Esophagus squamous epithelium (tissue), 5 donors: Measurements from ENCODE around the gene SUMO4. TPM values are rescaled to one million over a fixed set of nuclear protein-coding genes. Genes with fewer than 3 reads are reported as not detected.

Experiments used
- DNase-seq: peaks from one replicate; lab custom pipeline; 2025; lab: John Stamatoyannopoulos, UW
- H3K27ac ChIP-seq, 4 donors: fragments of 200-600 bp; sonication (generic); one replicate each; pipeline ENCODE4 v1.5.1; 2016 to 2019; ENCODE audit warnings: mild to moderate bottlenecking in 1 of 4
- H3K27me3 ChIP-seq, 4 donors: fragments of 200-600 bp; sonication (generic); 1 replicate in 3 of 4; 2 replicates in 1 of 4; pipeline versions ENCODE4 v1.5.1 to v1.6.0; 2017 to 2021; ENCODE audit warnings: antibody characterized with exemption in 1 of 4
- H3K36me3 ChIP-seq, 3 donors: fragments of 200-600 bp; sonication (generic); one replicate each; pipeline ENCODE4 v1.5.1; 2016 to 2019
- H3K4me1 ChIP-seq, 3 donors: fragments of 200-600 bp; sonication (generic); one replicate each; pipeline ENCODE4 v1.5.1; 2017 to 2019
- H3K4me3 ChIP-seq, 4 donors: fragments of 200-600 bp; sonication (generic); 1 replicate in 3 of 4; 2 replicates in 1 of 4; pipeline ENCODE4 v1.5.1; 2016 to 2019; ENCODE audit warnings: mild to moderate bottlenecking in 2 of 4, moderate library complexity in 1 of 4
- H3K9me3 ChIP-seq, 3 donors: fragments of 200-600 bp; sonication (generic); one replicate each; pipeline ENCODE4 v1.5.1; 2016 to 2019
- CTCF ChIP-seq, 6 experiments: fragments of 450-650 bp in 4 of 6; fragments of 200-600 bp in 2 of 6; sonication (generic) in 2 of 6; IDR thresholded peaks; one replicate each; pipeline ENCODE4 v1.5.1; 2016 to 2019; ENCODE audit warnings: antibody characterized with exemption in 6 of 6, mild to moderate bottlenecking in 4 of 6, moderate library complexity in 4 of 6
- POLR2A ChIP-seq, 4 donors: fragments of 450-650 bp; IDR thresholded peaks; one replicate each; pipeline ENCODE4 v1.6.1; 2017; ENCODE audit warnings: antibody characterized with exemption in 4 of 4, mild to moderate bottlenecking in 4 of 4, moderate library complexity in 3 of 4
- WGBS, 2 donors: methylation state at CpG; one replicate each; pipeline ENCODE4 v1.1.5; 2018; 5-methylcytosine and 5-hydroxymethylcytosine counted together
- intact Hi-C: fragments of 100-400 bp; cut with DNase I; formaldehyde crosslinking; loops from one replicate; pipeline ENCODE4 v1.15.0; 2022
- total RNA-seq, 4 donors: library from RNA; depleted of rRNA; stranded (reverse); fragments of >200 nt; gene quantifications; one replicate each; pipeline ENCODE4 v1.1.0, GENCODE V29; 2016
- donor health status: DM: yes; HTN: yes; CAD: no.

SUMO4 gene
- total RNA-seq, 4 donors from 2014 or later = 2.3 to 3.2 TPM; not detected in 2

- peaks cover 0 to 46% (median 0%) of the 10 kb centered on the region in 3 donors for H3K36me3 ChIP-seq
- no peak overlapping the region for H3K4me3 ChIP-seq
- no peaks in the 10 kb centered on the region for H3K27me3 ChIP-seq
- no peak for DNase-seq
- TF ChIP-seq POLR2A (IDR thresholded peaks at IDR 0.05) = no peak
- TF ChIP-seq CTCF (IDR thresholded peaks at IDR 0.05) = no peak
- WGBS, 2 donors = 83 to 100% methylated on average over 3 of the region's 3 CpGs
- intact Hi-C loops = no loop called here
- H3K27ac ChIP-seq = no peak overlapping the region
- H3K4me1 ChIP-seq = no peaks in the 10 kb centered on the region
- no peaks in the 10 kb centered on the region for H3K9me3 ChIP-seq
Measured at GRCh38 chr6:149409617-149410016, 9.6 kb downstream of the SUMO4 start.

- H3K27ac ChIP-seq = no peak overlapping the region
- H3K27me3 ChIP-seq = no peaks in the 10 kb centered on the region
- H3K4me3 ChIP-seq = no peak overlapping the region
- TF ChIP-seq POLR2A (IDR thresholded peaks at IDR 0.05) (no peak), CTCF (IDR thresholded peaks at IDR 0.05) (no peak)
- no peak for DNase-seq
- intact Hi-C loops = no loop called here
- H3K36me3 ChIP-seq = peaks cover 0 to 46% (median 0%) of the 10 kb centered on the region in 3 donors
- no peaks in the 10 kb centered on the region for H3K4me1 ChIP-seq
- no peaks in the 10 kb centered on the region for H3K9me3 ChIP-seq
Measured at GRCh38 chr6:149410557-149410956, 10.5 kb downstream of the SUMO4 start.

GRCh38 chr6:149414009-149414408 is 13.9 kb downstream of the SUMO4 start:
- Histone ChIP-seq H3K4me1 (no peaks in the 10 kb centered on the region), H3K27ac (no peak overlapping the region), H3K27me3 (no peaks in the 10 kb centered on the region), H3K9me3 (no peaks in the 10 kb centered on the region), H3K4me3 (no peak overlapping the region), H3K36me3 (peaks cover 0 to 37% (median 0%) of the 10 kb centered on the region in 3 donors)
- DNase-seq = no peak
- intact Hi-C loops = no loop called here
- TF ChIP-seq POLR2A (IDR thresholded peaks at IDR 0.05) (no peak), CTCF (IDR thresholded peaks at IDR 0.05) (no peak)
- WGBS, 2 donors = 79 to 86% methylated on average over 4 of the region's 4 CpGs

GRCh38 chr6:149414821-149415220 is 14.8 kb downstream of the SUMO4 start:
- Histone ChIP-seq H3K4me1 (no peaks in the 10 kb centered on the region), H3K27me3 (no peaks in the 10 kb centered on the region), H3K4me3 (no peak overlapping the region), H3K27ac (no peak overlapping the region), H3K9me3 (no peaks in the 10 kb centered on the region), H3K36me3 (peaks cover 0 to 28% (median 0%) of the 10 kb centered on the region in 3 donors)
- WGBS, 2 donors = 92 to 95% methylated on average over 4 of the region's 4 CpGs
- no peak for DNase-seq
- TF ChIP-seq POLR2A (IDR thresholded peaks at IDR 0.05) = no peak
- TF ChIP-seq CTCF (IDR thresholded peaks at IDR 0.05) = no peak
- intact Hi-C loops = no loop called here

- Histone ChIP-seq H3K27me3 (peaks cover 0 to 6% (median 0%) of the 10 kb centered on the region in 4 donors), H3K36me3 (no peaks in the 10 kb centered on the region)
- intact Hi-C loops = no loop called here
Measured at GRCh38 chr6:149419696-149420404, 19.8 kb downstream of the SUMO4 start.

More at GRCh38 chr6:149419696-149420404, 19.8 kb downstream of the SUMO4 start:
- H3K9me3 ChIP-seq = no peaks in the 10 kb centered on the region
- TF ChIP-seq CTCF (IDR thresholded peaks at IDR 0.05) (no peak), POLR2A (IDR thresholded peaks at IDR 0.05) (no peak)
- 78% methylated on average over 13 of the region's 13 CpGs for WGBS, 2 donors
- no peak for DNase-seq
- no peak overlapping the region for H3K4me3 ChIP-seq
- no peak overlapping the region for H3K27ac ChIP-seq
- peaks cover 0 to 6% (median 3%) of the 10 kb centered on the region in 3 donors for H3K4me1 ChIP-seq
